Hypothalamus (tissue), 51 donors: ENCODE measurements around the gene PPM1G.
"Not testable (repeated sequence)": the region's sequence is repeated elsewhere in the genome, so short reads cannot be mapped to it uniquely, and the experiment has no call there.

Experiments
- DNase-seq, 51 donors: peaks; one replicate each; lab custom pipeline; 2025; lab: John Stamatoyannopoulos, UW

PPM1G gene

DNA sequence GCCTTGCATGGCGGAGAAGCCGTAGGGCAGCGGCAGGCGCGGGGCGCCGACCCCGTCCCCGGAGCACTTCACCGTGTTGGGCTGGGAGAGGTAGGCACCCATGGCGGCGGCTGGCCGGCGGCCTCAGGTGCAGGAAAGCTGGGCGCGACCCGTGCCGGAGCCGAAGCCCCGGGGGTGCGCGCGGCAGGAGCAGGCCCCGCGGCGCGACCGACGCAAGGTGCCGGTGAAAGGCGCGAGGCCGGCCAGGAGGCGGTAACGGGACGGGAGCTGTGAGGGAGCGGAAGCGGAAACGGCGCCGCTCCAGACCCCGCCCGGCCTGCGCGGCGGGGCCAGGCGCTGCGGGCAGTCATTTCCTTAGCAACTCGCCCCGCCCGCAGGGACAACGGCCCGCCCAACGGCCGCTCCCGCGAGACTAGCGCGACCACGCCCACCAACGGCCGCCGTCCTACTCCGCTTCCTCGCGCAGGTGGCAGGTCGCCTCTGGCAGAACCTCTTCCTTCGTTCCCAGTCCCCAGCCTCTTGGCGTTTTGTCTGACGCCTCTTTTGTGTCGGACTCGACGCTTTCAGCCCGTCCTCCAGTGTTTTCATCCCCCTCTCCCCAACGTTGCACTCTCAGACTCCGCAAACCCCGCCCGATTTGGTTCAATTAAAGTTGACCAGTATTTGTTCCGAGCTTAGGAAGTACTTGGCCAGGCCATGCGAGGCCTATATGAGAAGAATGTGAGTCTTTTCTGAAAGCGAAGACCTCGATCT lies at the start of gene PPM1G:
TSS of gene PPM1G (minus strand) at position 271 of the 753 bp plus-strand sequence. CDS start at position 102, 169 bp downstream.
- DNase-seq: peak; percentile 35 to 98 (median 89)

GRCh38 chr2:27453968-27454367 lies 44.6 kb upstream of the PPM1G start:
- DNase-seq: no peak

DNA sequence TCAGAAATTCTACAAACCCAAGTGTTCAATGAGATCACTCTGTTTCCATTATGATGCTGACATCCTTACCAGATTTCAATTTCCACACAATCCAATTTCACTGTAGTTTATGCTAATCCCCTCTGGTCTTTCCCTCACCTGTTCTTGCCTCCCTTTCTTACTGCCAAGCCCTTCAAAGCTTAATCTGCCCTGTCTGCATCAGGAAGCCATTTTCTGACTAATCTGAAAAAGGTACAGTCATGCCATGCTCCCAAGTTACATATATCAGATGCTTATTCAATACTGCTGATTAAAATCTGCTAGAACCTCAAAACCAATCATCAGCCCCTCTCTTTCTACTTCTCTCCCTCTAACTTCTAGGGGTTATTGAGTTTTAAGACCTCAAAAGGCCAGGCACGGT lies 41.7 kb upstream of the PPM1G start:
- no peak for DNase-seq

GRCh38 chr2:27448381-27448780 lies 39.0 kb upstream of the PPM1G start:
- no peak for DNase-seq

DNA sequence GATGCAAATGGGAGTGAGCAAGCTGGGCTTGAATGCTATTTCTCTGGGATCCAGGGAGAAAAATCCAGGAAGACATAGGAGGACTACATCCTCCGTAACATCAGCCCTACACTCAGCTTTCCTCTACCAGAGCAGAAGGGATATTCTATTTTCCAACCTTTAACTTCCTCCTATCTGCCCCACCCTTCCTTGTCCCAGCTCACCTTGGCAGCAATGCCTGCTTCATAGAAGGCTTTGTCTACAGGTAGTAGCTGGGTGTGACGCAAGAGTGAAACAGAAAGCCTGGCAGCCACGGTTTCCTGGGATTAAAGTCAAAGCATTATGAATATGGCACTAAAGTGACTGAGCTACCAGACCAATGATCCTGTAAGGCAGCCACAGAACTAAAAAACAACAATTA lies 36.7 kb upstream of the PPM1G start:
- no peak for DNase-seq

GRCh38 chr2:27445615-27446014 lies 36.2 kb upstream of the PPM1G start:
- DNase-seq: no peak

GRCh38 chr2:27445155-27445554 lies 35.8 kb upstream of the PPM1G start:
- no peak for DNase-seq

- DNase-seq: peak in 1 of 51 donors; percentile 2
Observed at GRCh38 chr2:27442920-27443282, 33.5 kb upstream of the PPM1G start.

- peak in 3 of 51 donors; percentile 5 to 27 (median 25) for DNase-seq
Observed at GRCh38 chr2:27441958-27442919, 32.8 kb upstream of the PPM1G start, which contains the start of gene KRTCAP3. TSS of gene KRTCAP3 (plus strand) at chr2:27442381. CDS start at chr2:27442413, 32 bp downstream.

GRCh38 chr2:27441226-27441926 lies 32.0 kb upstream of the PPM1G start:
- DNase-seq: no peak

- DNase-seq: no peak
Observed at GRCh38 chr2:27435628-27436027, 26.2 kb upstream of the PPM1G start.

DNA sequence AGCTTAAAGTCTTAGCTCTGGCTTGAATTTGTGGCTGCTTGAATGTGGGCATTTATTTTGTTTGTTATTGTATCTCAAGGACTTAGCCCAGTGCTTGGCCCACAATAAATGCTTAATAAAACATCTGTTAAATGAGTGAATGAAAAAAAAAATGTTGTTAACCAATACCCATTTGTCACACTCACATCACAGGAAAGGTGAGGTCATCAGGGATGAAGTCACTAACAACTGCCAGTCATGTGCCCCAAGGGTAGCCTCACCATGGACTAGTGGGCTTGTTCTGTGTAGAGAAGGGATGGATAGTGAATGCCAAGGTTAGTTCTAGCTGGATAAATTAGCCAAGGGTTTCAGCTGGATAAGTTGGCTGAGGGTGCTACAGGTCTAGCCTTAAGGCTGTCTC lies 22.0 kb upstream of the PPM1G start:
- no peak for DNase-seq

GRCh38 chr2:27428978-27429541 lies 19.7 kb upstream of the PPM1G start:
- DNase-seq: peak in 48 of 51 donors; percentile 24 to 90 (median 73)

DNA sequence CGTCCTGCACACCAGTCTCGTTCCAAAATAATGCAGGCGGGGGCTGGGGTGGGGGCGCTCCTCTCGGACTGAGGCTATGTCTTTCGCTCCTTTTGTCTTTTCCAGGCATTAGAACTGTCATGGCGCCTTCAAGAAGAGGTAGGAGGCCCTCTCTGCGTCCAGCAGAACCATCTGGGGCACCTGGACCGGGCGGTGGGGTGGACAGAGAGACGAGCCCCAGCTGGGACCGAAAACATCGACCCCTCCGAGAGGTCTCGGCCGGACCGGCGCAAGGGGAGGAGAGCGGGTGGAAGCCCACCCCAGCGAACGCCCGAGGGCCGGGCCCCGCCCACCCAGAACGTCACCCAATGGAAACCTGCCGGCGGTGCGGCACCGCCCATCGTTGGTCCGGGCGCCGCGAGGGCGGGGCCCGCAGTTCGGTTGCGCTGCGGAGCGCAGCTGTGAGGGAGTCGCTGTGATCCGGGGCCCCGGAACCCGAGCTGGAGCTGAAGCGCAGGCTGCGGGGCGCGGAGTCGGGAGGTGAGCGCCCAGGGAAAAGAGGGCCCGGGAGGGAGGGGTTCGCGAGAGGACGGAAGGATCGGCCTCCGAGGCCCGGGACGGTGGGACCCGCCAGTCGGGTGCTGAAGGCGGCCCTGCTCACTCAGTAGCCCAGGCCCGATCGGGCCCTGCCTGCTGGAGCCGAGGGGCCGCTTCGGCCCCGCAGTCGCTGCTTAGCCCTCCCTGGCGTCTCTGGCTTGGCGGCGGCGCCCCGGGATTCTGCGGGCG lies 19.0 kb upstream of the PPM1G start, which contains the start of gene NRBP1:
TSS of gene NRBP1 (plus strand) at position 419 of the 765 bp plus-strand sequence. CDS start 4,643 bp downstream, outside the sequence.
- peak; percentile 50 to 97 (median 89) for DNase-seq

GRCh38 chr2:27427863-27428212 lies 18.4 kb upstream of the PPM1G start:
- DNase-seq: no peak

DNA sequence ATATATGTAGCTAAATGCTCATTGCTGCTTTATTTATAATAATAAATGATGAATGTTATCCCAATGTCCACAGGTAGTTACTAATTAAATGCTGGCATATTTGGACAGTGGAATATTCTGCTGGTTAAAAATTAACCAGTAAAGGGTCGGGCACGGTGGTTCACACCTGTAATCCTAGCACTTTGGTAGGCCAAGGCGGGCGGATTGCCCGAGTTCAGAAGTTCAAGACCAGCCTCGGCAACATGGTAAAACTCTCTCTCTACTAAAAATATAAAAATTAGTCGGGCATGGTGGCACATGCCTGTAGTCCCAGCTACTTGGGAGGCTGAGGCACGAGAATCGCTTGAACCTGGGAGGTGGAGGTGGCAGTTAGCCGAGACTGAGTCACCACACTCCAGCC lies 15.6 kb upstream of the PPM1G start:
- not testable (repeated sequence) for DNase-seq

DNA sequence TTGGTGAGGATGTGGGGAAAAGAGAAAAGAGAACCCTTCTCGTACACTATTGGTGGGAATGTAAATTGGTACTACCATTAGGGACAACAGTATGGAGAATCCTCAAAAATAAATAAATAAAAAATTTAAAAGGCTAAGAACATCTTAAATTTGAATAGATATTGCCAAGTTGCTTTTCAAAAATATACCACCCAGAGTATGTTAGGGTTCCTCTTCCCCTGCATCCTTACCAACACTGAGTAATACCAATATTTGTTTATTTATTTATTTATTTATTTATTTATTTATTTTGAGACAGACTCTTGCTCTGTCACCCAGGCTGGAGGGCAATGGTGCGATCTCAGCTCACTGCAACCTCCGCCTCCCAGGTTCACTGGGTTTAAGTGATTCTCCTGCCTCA lies 13.6 kb upstream of the PPM1G start:
- DNase-seq: no peak

DNA sequence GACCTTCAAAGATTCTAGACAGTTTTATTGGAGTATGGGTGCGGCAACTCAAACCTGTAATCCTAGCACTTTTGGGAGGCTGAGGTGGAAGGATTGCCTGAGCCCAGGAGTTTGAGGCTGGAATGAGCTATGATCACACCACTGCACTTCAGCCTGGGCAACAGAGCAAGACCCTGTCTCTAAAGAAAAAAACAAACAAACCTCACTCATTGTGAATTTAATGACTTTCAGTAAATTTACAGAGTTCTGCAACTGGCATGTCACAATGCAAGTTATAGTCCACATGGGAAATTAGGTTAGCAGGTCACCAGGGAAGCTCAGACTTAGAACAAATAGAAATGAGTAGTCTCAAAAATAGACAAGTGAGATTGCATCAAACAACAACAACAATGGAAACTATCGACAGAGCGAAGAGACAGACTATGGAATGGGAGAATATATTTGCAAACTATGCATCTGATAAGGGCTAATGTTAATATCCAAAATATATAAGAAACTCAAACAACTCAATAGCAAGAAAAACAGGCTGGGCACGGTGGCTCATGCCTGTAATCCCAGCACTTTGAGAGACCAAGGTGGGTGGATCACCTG lies 12.4 kb upstream of the PPM1G start:
- no peak for DNase-seq

GRCh38 chr2:27420996-27421395 lies 11.6 kb upstream of the PPM1G start:
- no peak for DNase-seq
